WTC11 (cell line): ENCODE data around the gene PIM1. TPM values are rescaled to one million over a fixed set of nuclear protein-coding genes. Genes with fewer than 3 reads are reported as not detected.

ENCODE experiments used
- ATAC-seq: fragments of 200-7000 bp; cut with Tn5 transposase; 2 replicates; pipeline ENCODE4 v1.10.0; 2021; ENCODE audit warnings: mild to moderate bottlenecking, moderate library complexity
- CTCF ChIA-PET: fragments of 300-600 bp; sonication (Branson Sonifier 250); formaldehyde crosslinking; loops from one replicate; lab custom pipeline; 2021; ENCODE audit warnings: antibody characterized with exemption; lab: Charles Lee
- POLR2A ChIA-PET: fragments of 350-600 bp; sonication (Branson Sonifier 250); formaldehyde crosslinking; loops from one replicate; lab custom pipeline; 2021; ENCODE audit warnings: antibody characterized with exemption; lab: Charles Lee
- DNase-seq: peaks from one replicate; pipeline ENCODE4 v3.0.0; 2021; ENCODE audit warnings: low spot score
- H3K27ac Mint-ChIP-seq: 2 replicates; pipeline ENCODE4 v1.8.0; 2021; ENCODE audit warnings: mixed read lengths
- H3K27me3 Mint-ChIP-seq: 2 replicates; pipeline ENCODE4 v1.8.0; 2021; ENCODE audit warnings: low read depth, mild to moderate bottlenecking, moderate library complexity, mixed read lengths
- H3K36me3 Mint-ChIP-seq: 2 replicates; pipeline ENCODE4 v1.8.0; 2021; ENCODE audit warnings: mixed read lengths
- H3K4me1 Mint-ChIP-seq: 2 replicates; pipeline ENCODE4 v1.8.0; 2022; ENCODE audit warnings: mixed read lengths
- H3K4me3 Mint-ChIP-seq: 2 replicates; pipeline ENCODE4 v1.8.0; 2021; ENCODE audit warnings: mild to moderate bottlenecking, moderate library complexity, mixed read lengths
- H3K9me3 Mint-ChIP-seq: 2 replicates; pipeline ENCODE4 v1.8.0; 2021; ENCODE audit warnings: mixed read lengths
- AFF4 ChIP-seq: sonication (generic); formaldehyde crosslinking; IDR thresholded peaks from 2 replicates; pipeline ENCODE4 v1.8.1; 2023; ENCODE audit warnings: mild to moderate bottlenecking, missing genetic modification reagents, borderline replicate concordance
- E2F5 ChIP-seq: sonication (generic); formaldehyde crosslinking; IDR thresholded peaks from 2 replicates; pipeline ENCODE4 v1.8.1; 2022; ENCODE audit warnings: mild to moderate bottlenecking, moderate library complexity, missing genetic modification reagents
- FOXJ3 ChIP-seq: sonication (generic); formaldehyde crosslinking; IDR thresholded peaks from 2 replicates; pipeline ENCODE4 v1.9.0; 2021; ENCODE audit warnings: missing genetic modification reagents, mild to moderate bottlenecking, borderline replicate concordance
- GABPB1 ChIP-seq: sonication (generic); formaldehyde crosslinking; IDR thresholded peaks from 2 replicates; pipeline ENCODE4 v1.8.1; 2023; ENCODE audit warnings: mild to moderate bottlenecking, missing genetic modification reagents
- GRHL2 ChIP-seq: fragments of 250-450 bp; sonication (Bioruptor Pico); IDR thresholded peaks from 2 replicates; pipeline ENCODE4 v1.8.0; 2022; ENCODE audit warnings: mild to moderate bottlenecking, moderate library complexity; ENCODE audit not compliant: insufficient replicate concordance, severe bottlenecking
- HMGA2 ChIP-seq: fragments of 250-450 bp; sonication (Bioruptor Pico); IDR thresholded peaks from 2 replicates; pipeline ENCODE4 v1.4.0; 2021; ENCODE audit warnings: mild to moderate bottlenecking, moderate library complexity
- NFYB ChIP-seq: sonication (generic); formaldehyde crosslinking; conservative IDR thresholded peaks from 2 replicates; pipeline ENCODE4 v1.8.0; 2022; ENCODE audit warnings: low read depth, missing genetic modification reagents
- TEAD1 ChIP-seq: sonication (generic); formaldehyde crosslinking; IDR thresholded peaks from 2 replicates; pipeline ENCODE4 v1.8.0; 2022; ENCODE audit warnings: mild to moderate bottlenecking, missing genetic modification reagents
- TEAD4 ChIP-seq: sonication (generic); formaldehyde crosslinking; IDR thresholded peaks from 2 replicates; pipeline ENCODE4 v1.8.0; 2022; ENCODE audit warnings: mild to moderate bottlenecking, missing genetic modification reagents
- ZBTB21 ChIP-seq: sonication (generic); formaldehyde crosslinking; IDR thresholded peaks from 2 replicates; pipeline ENCODE4 v1.8.1; 2023; ENCODE audit warnings: mild to moderate bottlenecking, missing genetic modification reagents, borderline replicate concordance
- ZNF121 ChIP-seq: sonication (generic); formaldehyde crosslinking; IDR thresholded peaks from 2 replicates; pipeline ENCODE4 v1.8.0; 2023; ENCODE audit warnings: missing genetic modification reagents
- ZNF281 ChIP-seq: sonication (generic); formaldehyde crosslinking; IDR thresholded peaks from 2 replicates; pipeline ENCODE4 v1.8.0; 2023; ENCODE audit warnings: mild to moderate bottlenecking, missing genetic modification reagents
- ZNF425 ChIP-seq: fragments of 250-450 bp; sonication (Bioruptor Pico); conservative IDR thresholded peaks from 2 replicates; pipeline ENCODE4 v1.9.0; 2021; ENCODE audit warnings: mild to moderate bottlenecking
- total RNA-seq: library from RNA; stranded (reverse); gene quantifications from 3 replicates; pipeline ENCODE4 v1.2.3, GENCODE V29; 2021

The PIM1 gene
- total RNA-seq, 1 experiment from 2014 or later = 64.7 TPM

GRCh38 chr6:37162740-37163139, 7.2 kb upstream of the PIM1 start:
- peaks cover 13% of the 10 kb centered on the region for H3K4me1 Mint-ChIP-seq
- no peaks in the 10 kb centered on the region for H3K27me3 Mint-ChIP-seq
- ChIA-PET CTCF (no interaction called here), POLR2A (interaction anchor here (0.9 kb wide), 1 partner anchor 21 kb away, joined by 3 read pairs; no protein-coding TSS in a partner anchor)
- no peaks in the 10 kb centered on the region for H3K36me3 Mint-ChIP-seq
- DNase-seq (no peak), ATAC-seq (no peak)
- H3K9me3 Mint-ChIP-seq = no peaks in the 10 kb centered on the region
- TF ChIP-seq FOXJ3 (CRISPR knock-in tag) = no peak
- H3K4me3 Mint-ChIP-seq = no peak overlapping the region
- H3K27ac Mint-ChIP-seq = no peak overlapping the region

- ChIA-PET CTCF (interaction anchor here (4.7 to 5.4 kb wide), 3 partner anchors 41 to 117 kb away, joined by 34 to 70 read pairs (median 37); no protein-coding TSS in a partner anchor), POLR2A (interaction anchor here (0.5 to 5.8 kb wide), 4 partner anchors 24 to 60 kb away, joined by 10 to 183 read pairs (median 34); no protein-coding TSS in a partner anchor)
- Mint-ChIP-seq H3K4me3 (peak overlapping the region; percentile 92), H3K27ac (peak overlapping the region; percentile 58), H3K4me1 (peaks cover 37% of the 10 kb centered on the region), H3K27me3 (no peaks in the 10 kb centered on the region), H3K9me3 (no peaks in the 10 kb centered on the region), H3K36me3 (peaks cover 23% of the 10 kb centered on the region)
- TF ChIP-seq NFYB (CRISPR knock-in tag) = no peak
- TF ChIP-seq FOXJ3 (CRISPR knock-in tag) = no peak
- no peak for TF ChIP-seq AFF4
- no peak for TF ChIP-seq TEAD1
- TF ChIP-seq GRHL2 (CRISPR knock-in tag) = no peak
- TF ChIP-seq ZNF121 (CRISPR knock-in tag) = no peak
- TF ChIP-seq E2F5 = no peak
- no peak for TF ChIP-seq GABPB1 (CRISPR knock-in tag)
- no peak for TF ChIP-seq ZBTB21 (CRISPR knock-in tag)
- TF ChIP-seq TEAD4 (CRISPR knock-in tag) = no peak
- TF ChIP-seq ZNF425 (CRISPR knock-in tag) = no peak
- TF ChIP-seq HMGA2 (CRISPR knock-in tag) = no peak
- no peak for TF ChIP-seq ZNF281 (CRISPR knock-in tag)
- DNase-seq (no peak), ATAC-seq (no peak)
Observed at GRCh38 chr6:37168163-37168758, 1.7 kb upstream of the PIM1 start.
